ENCODE data around the gene MKI67. TPM values are rescaled to one million over a fixed set of nuclear protein-coding genes. Genes with fewer than 3 reads are reported as not detected.

Gene MKI67
- total and polyA plus RNA-seq, 2 donors (not counting 1 experiment from before 2014, with no cell fraction given) = 0.36 to 0.47 TPM

GRCh38 chr10:128166151-128166550, 39.9 kb upstream of the MKI67 start:
- ChIA-PET POLR2A (no interaction called here), CTCF (interaction anchor here (0.7 to 1.5 kb wide), 3 partner anchors 9 to 15 kb away, joined by 3 read pairs; no protein-coding TSS in a partner anchor)
- DNase-seq = no peak
- Mint-ChIP-seq H3K4me3 (no peak overlapping the region), H3K9me3 (ENCODE audit: insufficient read depth) (peaks cover 2% of the 10 kb centered on the region), H3K27ac (no peak overlapping the region), H3K27me3 (peaks cover 24% of the 10 kb centered on the region), H3K4me1 (peaks cover 9% of the 10 kb centered on the region)
- WGBS (ENCODE audit: insufficient coverage) = no CpG with 5 or more reads among the region's 2 CpGs
- TF ChIP-seq EZH2 (IDR thresholded peaks at IDR 0.05; ENCODE audit: borderline replicate concordance, insufficient read depth, low read depth, low read length, poor library complexity, severe bottlenecking) = no peak
- Histone ChIP-seq H3K27me3 (replicated peaks in 1 of 4; ENCODE audit: control extremely low read depth in 1 of 4, control insufficient read depth in 3 of 4, insufficient read depth in 4 of 4, low read length in 3 of 4) (no peaks in the 10 kb centered on the region), H3K4me1 (ENCODE audit: control insufficient read depth in 2 of 2, insufficient read depth in 2 of 2, low read length in 2 of 2) (peaks cover 3 to 6% of the 10 kb centered on the region in 2 donors), H3K36me3 (replicated peaks in 1 of 2; ENCODE audit: control extremely low read depth in 1 of 2, control insufficient read depth in 1 of 2, extremely low read depth in 1 of 2, insufficient read depth in 2 of 2, low read length in 1 of 2) (no peaks in the 10 kb centered on the region), H3K9me3 (ENCODE audit: control extremely low read depth in 1 of 3, control insufficient read depth in 2 of 3, insufficient read depth in 1 of 3, low read length in 2 of 3) (peaks cover 0 to 10% (median 0%) of the 10 kb centered on the region in 3 donors), H3K4me2 (replicated peaks; ENCODE audit: low read depth, low read length, poor library complexity, severe bottlenecking) (no peak overlapping the region), H4K20me1 (ENCODE audit: control insufficient read depth, insufficient read depth, low read length, poor library complexity, severe bottlenecking) (no peaks in the 10 kb centered on the region), H3K9ac (ENCODE audit: low read length) (no peak overlapping the region), H3K4me3 (ENCODE audit: control extremely low read depth in 1 of 5, extremely low read depth in 1 of 5, insufficient read depth in 1 of 5, low read depth in 2 of 5, low read length in 4 of 5) (no peak overlapping the region), H3K27ac (ENCODE audit: low read length in 2 of 2) (no peak overlapping the region), H2AFZ (ENCODE audit: insufficient read depth, low read depth, low read length, poor library complexity, severe bottlenecking) (no peak overlapping the region), H3K79me2 (ENCODE audit: control insufficient read depth, insufficient read depth, low read length) (no peaks in the 10 kb centered on the region)
- intact Hi-C loops (cut with micrococcal nuclease) = no loop called here
- no peak for ATAC-seq (ENCODE audit: low read depth)

- no peaks in the 10 kb centered on the region for H3K27me3 ChIP-seq (replicated peaks in 1 of 4; ENCODE audit: control extremely low read depth in 1 of 4, control insufficient read depth in 3 of 4, insufficient read depth in 4 of 4, low read length in 3 of 4)
- 87% methylated on average over 4 of the region's 6 CpGs for WGBS (ENCODE audit: insufficient coverage)
- Mint-ChIP-seq H3K27ac (no peak overlapping the region), H3K4me3 (no peak overlapping the region), H3K4me1 (peaks cover 16% of the 10 kb centered on the region), H3K9me3 (ENCODE audit: insufficient read depth) (peaks cover 2% of the 10 kb centered on the region), H3K27me3 (peaks cover 24% of the 10 kb centered on the region)
- H3K4me1 ChIP-seq (ENCODE audit: control insufficient read depth in 2 of 2, insufficient read depth in 2 of 2, low read length in 2 of 2) = peaks cover 9 to 12% of the 10 kb centered on the region in 2 donors
- H3K36me3 ChIP-seq (replicated peaks in 1 of 2; ENCODE audit: control extremely low read depth in 1 of 2, control insufficient read depth in 1 of 2, extremely low read depth in 1 of 2, insufficient read depth in 2 of 2, low read length in 1 of 2) = no peaks in the 10 kb centered on the region
- CTCF ChIA-PET = interaction anchor here (1.2 to 1.5 kb wide), 2 partner anchors 10 to 13 kb away, joined by 3 read pairs; no protein-coding TSS in a partner anchor
- no peaks in the 10 kb centered on the region for H4K20me1 ChIP-seq (ENCODE audit: control insufficient read depth, insufficient read depth, low read length, poor library complexity, severe bottlenecking)
- intact Hi-C loops (cut with micrococcal nuclease) = no loop called here
- H3K27ac ChIP-seq (ENCODE audit: low read length in 2 of 2) = no peak overlapping the region
- ATAC-seq (ENCODE audit: low read depth) (no peak), DNase-seq (no peak)
- H2AFZ ChIP-seq (ENCODE audit: insufficient read depth, low read depth, low read length, poor library complexity, severe bottlenecking) = no peak overlapping the region
- POLR2A ChIA-PET = no interaction called here
- no peak overlapping the region for H3K9ac ChIP-seq (ENCODE audit: low read length)
- H3K4me3 ChIP-seq (ENCODE audit: control extremely low read depth in 1 of 5, extremely low read depth in 1 of 5, insufficient read depth in 1 of 5, low read depth in 2 of 5, low read length in 4 of 5) = no peak overlapping the region
- no peaks in the 10 kb centered on the region for H3K79me2 ChIP-seq (ENCODE audit: control insufficient read depth, insufficient read depth, low read length)
- no peak for TF ChIP-seq CTCF (IDR thresholded peaks at IDR 0.05)
- TF ChIP-seq EZH2 (IDR thresholded peaks at IDR 0.05; ENCODE audit: borderline replicate concordance, insufficient read depth, low read depth, low read length, poor library complexity, severe bottlenecking) = no peak
- H3K9me3 ChIP-seq (ENCODE audit: control extremely low read depth in 1 of 3, control insufficient read depth in 2 of 3, insufficient read depth in 1 of 3, low read length in 2 of 3) = peaks cover 0 to 12% (median 0%) of the 10 kb centered on the region in 3 donors
- H3K4me2 ChIP-seq (replicated peaks; ENCODE audit: low read depth, low read length, poor library complexity, severe bottlenecking) = no peak overlapping the region
Measured at GRCh38 chr10:128165536-128165935, 39.3 kb upstream of the MKI67 start.

Data from B cell (primary cell).